ENCODE data around the gene SEPTIN2.
A peak's percentile ranks its signal among the peaks of the same experiment; 100 is the strongest.
"Not testable (repeated sequence)": the region's sequence is repeated elsewhere in the genome, so short reads cannot be mapped to it uniquely, and the experiment has no call there.

The SEPTIN2 gene

GRCh38 chr2:241314226-241315092 lies 1.3 kb upstream of the SEPTIN2 start:
- DNase-seq (ENCODE audit: low spot score): no peak

GRCh38 chr2:241315093-241315878 lies 439 bp upstream of the SEPTIN2 start, which contains the start of gene HDLBP:
HDLBP (minus strand) TSS chr2:241315672; CDS start chr2:241266869, 48,803 bp downstream.
- peak; percentile 96 for DNase-seq (ENCODE audit: low spot score)

- no peak for DNase-seq (ENCODE audit: low spot score)
Observed at GRCh38 chr2:241316825-241317224, 1.1 kb downstream of the SEPTIN2 start.

- DNase-seq (ENCODE audit: low spot score): no peak
Observed at GRCh38 chr2:241317391-241317790, 1.7 kb downstream of the SEPTIN2 start.

GRCh38 chr2:241318830-241319229 lies 3.1 kb downstream of the SEPTIN2 start:
- not testable (repeated sequence) for DNase-seq (ENCODE audit: low spot score)

- no peak for DNase-seq (ENCODE audit: low spot score)
Observed at GRCh38 chr2:241320394-241320793, 4.7 kb downstream of the SEPTIN2 start.

GRCh38 chr2:241321033-241321432 lies 5.3 kb downstream of the SEPTIN2 start:
- DNase-seq (ENCODE audit: low spot score): no peak

- DNase-seq (ENCODE audit: low spot score): no peak
Observed at GRCh38 chr2:241321886-241322285, 6.2 kb downstream of the SEPTIN2 start.

GRCh38 chr2:241323778-241324177 lies 8.1 kb downstream of the SEPTIN2 start:
- DNase-seq (ENCODE audit: low spot score): no peak

GRCh38 chr2:241324775-241325174 lies 9.1 kb downstream of the SEPTIN2 start:
- DNase-seq (ENCODE audit: low spot score): no peak

- no peak for DNase-seq (ENCODE audit: low spot score)
Observed at GRCh38 chr2:241325257-241325656, 9.5 kb downstream of the SEPTIN2 start.

- DNase-seq (ENCODE audit: low spot score): no peak
Observed at GRCh38 chr2:241329669-241330615, 14.2 kb downstream of the SEPTIN2 start.

- no peak for DNase-seq (ENCODE audit: low spot score)
Observed at GRCh38 chr2:241330616-241330981, 14.9 kb downstream of the SEPTIN2 start.

GRCh38 chr2:241334813-241335212 lies 19.1 kb downstream of the SEPTIN2 start:
- no peak for DNase-seq (ENCODE audit: low spot score)

GRCh38 chr2:241339839-241340630 lies 24.3 kb downstream of the SEPTIN2 start:
- DNase-seq (ENCODE audit: low spot score): no peak

- no peak for DNase-seq (ENCODE audit: low spot score)
Observed at GRCh38 chr2:241340631-241341163, 25.0 kb downstream of the SEPTIN2 start.

- DNase-seq (ENCODE audit: low spot score): no peak
Observed at GRCh38 chr2:241344925-241345651, 29.4 kb downstream of the SEPTIN2 start.

GRCh38 chr2:241349941-241350340 lies 34.2 kb downstream of the SEPTIN2 start:
- DNase-seq (ENCODE audit: low spot score): no peak

GRCh38 chr2:241350530-241350877 lies 34.8 kb downstream of the SEPTIN2 start:
- DNase-seq (ENCODE audit: low spot score): no peak

Data from HuH-7 (cell line).